ENCODE measurements around the gene MERTK. TPM values are rescaled to one million over a fixed set of nuclear protein-coding genes. Genes with fewer than 3 reads are reported as not detected.

The MERTK gene
- total RNA-seq, 1 donor from 2014 or later: 8.4 TPM

DNA sequence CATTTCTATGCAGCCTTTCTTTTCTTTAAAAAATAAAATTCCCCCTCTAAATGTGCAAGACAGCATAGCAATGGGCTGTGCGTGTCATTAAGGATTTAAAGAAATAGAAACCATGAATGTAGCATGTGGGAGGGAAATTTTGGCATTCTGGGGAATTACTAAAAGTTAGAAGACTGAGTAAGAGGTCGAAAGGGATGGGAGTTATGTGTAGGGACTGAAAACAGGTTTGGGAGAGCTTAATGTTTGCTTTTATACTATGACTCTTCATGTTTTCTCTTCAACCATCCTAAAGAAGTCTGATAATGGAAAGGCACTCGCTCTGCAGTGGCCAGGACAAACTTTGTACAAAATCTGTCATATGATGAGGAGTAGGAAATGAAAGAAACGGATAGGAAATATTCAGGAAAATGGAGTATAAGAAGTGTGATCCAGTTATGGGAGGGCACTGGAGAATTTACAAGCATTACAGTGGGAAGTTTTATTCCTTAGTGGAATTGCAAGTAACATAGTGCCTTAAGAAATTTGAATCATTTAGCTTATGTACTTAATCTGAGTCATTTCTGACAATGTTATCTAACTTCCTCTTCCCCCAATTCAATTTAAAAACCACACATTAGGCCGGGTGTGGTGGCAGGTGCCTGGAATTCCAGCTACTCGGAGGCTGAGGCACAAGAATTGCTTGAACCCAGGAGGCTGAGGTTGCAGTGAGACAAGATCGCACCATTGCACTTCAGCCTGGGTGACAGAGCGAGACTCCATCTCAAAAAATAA, 177.3 kb downstream of the MERTK start:
- DNase-seq (ENCODE audit: low spot score): no peak

DNA sequence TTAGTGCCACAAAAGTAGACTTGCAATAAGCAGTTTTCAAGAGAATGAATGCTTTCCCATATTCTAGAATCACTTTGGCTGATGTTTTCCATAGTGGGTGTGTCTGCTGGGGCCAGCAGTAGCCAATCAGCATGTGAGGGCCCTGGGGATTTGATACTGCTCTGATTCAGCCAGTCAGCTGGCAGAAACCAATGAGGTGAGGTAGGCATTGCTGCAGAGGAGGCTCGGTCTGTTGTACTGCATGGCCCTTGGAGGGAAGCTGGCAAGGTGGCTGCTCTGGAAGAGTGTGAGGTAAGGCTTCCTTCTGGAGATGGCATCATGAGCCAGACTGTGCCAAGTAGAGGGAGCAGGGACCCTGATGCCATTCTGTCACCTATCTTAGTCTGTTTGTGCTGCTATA, 179.4 kb downstream of the MERTK start:
- no peak for DNase-seq (ENCODE audit: low spot score)

Other genes starting within 250 kb of the MERTK start
- gene ANAPC1, start 14.4 kb upstream of the MERTK start, total RNA-seq (ENCODE audit: insufficient read depth, low replicate concordance): 39.2 TPM
- gene TMEM87B, start 156.7 kb downstream of the MERTK start, total RNA-seq (ENCODE audit: insufficient read depth, low replicate concordance): 108 TPM
- gene FBLN7, start 239.8 kb downstream of the MERTK start, total RNA-seq (ENCODE audit: insufficient read depth, low replicate concordance): 1.2 TPM